Measurements from ENCODE around the gene SLC7A5. TPM values are rescaled to one million over a fixed set of nuclear protein-coding genes. Genes with fewer than 3 reads are reported as not detected.
"Not testable (repeated sequence)": the region's sequence is repeated elsewhere in the genome, so short reads cannot be mapped to it uniquely, and the experiment has no call there.

SLC7A5 gene
- polyA plus RNA-seq, 1 donor = 15.0 TPM

DNA sequence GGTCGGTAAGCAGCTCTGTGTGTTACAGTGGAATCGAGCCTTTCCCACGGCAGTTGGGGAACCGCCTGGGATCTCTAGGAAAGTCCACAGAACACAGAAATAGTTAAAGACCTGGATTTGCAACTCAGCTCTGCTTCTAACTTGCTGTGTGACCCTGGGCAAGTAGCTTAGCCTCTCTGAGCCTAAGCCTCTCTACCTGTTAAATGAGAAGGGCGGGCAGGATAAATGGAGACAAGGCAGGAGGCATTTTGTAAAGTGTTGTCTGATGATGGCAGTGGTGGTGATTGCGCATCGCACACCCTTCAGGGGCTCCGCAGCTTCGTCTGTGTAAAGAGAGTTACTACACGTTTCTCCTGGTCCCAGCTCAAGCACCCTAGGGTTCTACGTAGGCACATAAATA, 38.8 kb upstream of the SLC7A5 start:
- not testable (repeated sequence) for H3K27ac ChIP-seq (ENCODE audit: low read length); DNase-seq; H3K9me3 ChIP-seq (ENCODE audit: control insufficient read depth, low read depth, low read length); H3K27me3 ChIP-seq (ENCODE audit: control insufficient read depth, insufficient read depth, low read length); H3K4me1 ChIP-seq (ENCODE audit: control insufficient read depth, insufficient read depth, low read length); H3K36me3 ChIP-seq (ENCODE audit: control insufficient read depth, insufficient read depth, low read length); H3K4me3 ChIP-seq (ENCODE audit: low read length)
- no CpG with 5 or more reads among the region's 11 CpGs for WGBS (ENCODE audit: insufficient coverage, low lambda C conversion rate)

DNA sequence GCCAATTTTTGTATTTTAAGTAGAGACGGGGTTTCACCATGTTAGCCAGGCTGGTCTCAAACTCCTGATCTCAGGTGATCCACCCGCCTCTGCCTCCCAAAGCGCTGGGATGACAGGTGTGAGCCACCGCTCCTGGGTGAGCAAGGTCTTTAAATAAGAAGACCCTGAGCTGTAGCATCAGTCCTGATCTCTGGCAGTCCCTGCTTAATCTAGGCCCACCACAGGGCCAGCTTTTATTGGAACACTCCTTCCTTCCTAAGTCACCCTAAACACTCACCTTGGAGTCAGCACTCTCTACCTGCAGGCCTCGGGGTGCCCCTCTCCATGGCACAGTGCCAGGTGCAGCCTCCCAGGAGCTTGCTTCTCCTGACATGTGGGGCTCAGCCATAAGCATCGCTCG, 36.2 kb upstream of the SLC7A5 start:
- WGBS (ENCODE audit: insufficient coverage, low lambda C conversion rate) = no CpG with 5 or more reads among the region's 7 CpGs
- not testable (repeated sequence) for H3K27me3 ChIP-seq (ENCODE audit: control insufficient read depth, insufficient read depth, low read length); H3K9me3 ChIP-seq (ENCODE audit: control insufficient read depth, low read depth, low read length); H3K36me3 ChIP-seq (ENCODE audit: control insufficient read depth, insufficient read depth, low read length); H3K27ac ChIP-seq (ENCODE audit: low read length); H3K4me3 ChIP-seq (ENCODE audit: low read length); DNase-seq; H3K4me1 ChIP-seq (ENCODE audit: control insufficient read depth, insufficient read depth, low read length)

DNA sequence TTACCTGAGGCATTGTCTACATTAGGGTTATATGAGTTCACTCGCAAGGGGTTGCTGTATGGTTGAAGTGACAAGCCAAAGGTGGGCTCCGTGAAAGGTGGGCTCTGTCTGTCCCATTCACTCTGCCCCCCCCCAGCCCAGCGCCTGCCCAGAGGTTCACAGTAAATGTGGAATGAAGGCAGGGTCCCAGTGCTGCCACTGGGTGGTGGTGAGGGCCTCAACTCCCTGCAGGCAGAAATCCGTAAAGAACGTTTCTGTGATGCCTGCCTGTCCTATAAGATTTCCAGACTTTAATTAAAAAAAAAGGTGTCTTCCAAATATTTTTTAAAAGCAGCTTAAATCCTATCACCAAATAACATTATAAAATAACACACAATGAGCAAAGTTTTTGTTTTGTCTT, 35.7 kb upstream of the SLC7A5 start:
- not testable (repeated sequence) for H3K4me1 ChIP-seq (ENCODE audit: control insufficient read depth, insufficient read depth, low read length); H3K4me3 ChIP-seq (ENCODE audit: low read length); H3K27me3 ChIP-seq (ENCODE audit: control insufficient read depth, insufficient read depth, low read length); H3K9me3 ChIP-seq (ENCODE audit: control insufficient read depth, low read depth, low read length); DNase-seq; H3K36me3 ChIP-seq (ENCODE audit: control insufficient read depth, insufficient read depth, low read length); H3K27ac ChIP-seq (ENCODE audit: low read length)
- no CpG with 5 or more reads among the region's 5 CpGs for WGBS (ENCODE audit: insufficient coverage, low lambda C conversion rate)

- DNase-seq; H3K4me3 ChIP-seq (ENCODE audit: low read length); H3K9me3 ChIP-seq (ENCODE audit: control insufficient read depth, low read depth, low read length); H3K4me1 ChIP-seq (ENCODE audit: control insufficient read depth, insufficient read depth, low read length); H3K27me3 ChIP-seq (ENCODE audit: control insufficient read depth, insufficient read depth, low read length); H3K36me3 ChIP-seq (ENCODE audit: control insufficient read depth, insufficient read depth, low read length); H3K27ac ChIP-seq (ENCODE audit: low read length): not testable (repeated sequence)
- WGBS (ENCODE audit: insufficient coverage, low lambda C conversion rate) = no CpG with 5 or more reads among the region's 12 CpGs
Observed at GRCh38 chr16:87900489-87900888, 31.2 kb upstream of the SLC7A5 start.

DNA sequence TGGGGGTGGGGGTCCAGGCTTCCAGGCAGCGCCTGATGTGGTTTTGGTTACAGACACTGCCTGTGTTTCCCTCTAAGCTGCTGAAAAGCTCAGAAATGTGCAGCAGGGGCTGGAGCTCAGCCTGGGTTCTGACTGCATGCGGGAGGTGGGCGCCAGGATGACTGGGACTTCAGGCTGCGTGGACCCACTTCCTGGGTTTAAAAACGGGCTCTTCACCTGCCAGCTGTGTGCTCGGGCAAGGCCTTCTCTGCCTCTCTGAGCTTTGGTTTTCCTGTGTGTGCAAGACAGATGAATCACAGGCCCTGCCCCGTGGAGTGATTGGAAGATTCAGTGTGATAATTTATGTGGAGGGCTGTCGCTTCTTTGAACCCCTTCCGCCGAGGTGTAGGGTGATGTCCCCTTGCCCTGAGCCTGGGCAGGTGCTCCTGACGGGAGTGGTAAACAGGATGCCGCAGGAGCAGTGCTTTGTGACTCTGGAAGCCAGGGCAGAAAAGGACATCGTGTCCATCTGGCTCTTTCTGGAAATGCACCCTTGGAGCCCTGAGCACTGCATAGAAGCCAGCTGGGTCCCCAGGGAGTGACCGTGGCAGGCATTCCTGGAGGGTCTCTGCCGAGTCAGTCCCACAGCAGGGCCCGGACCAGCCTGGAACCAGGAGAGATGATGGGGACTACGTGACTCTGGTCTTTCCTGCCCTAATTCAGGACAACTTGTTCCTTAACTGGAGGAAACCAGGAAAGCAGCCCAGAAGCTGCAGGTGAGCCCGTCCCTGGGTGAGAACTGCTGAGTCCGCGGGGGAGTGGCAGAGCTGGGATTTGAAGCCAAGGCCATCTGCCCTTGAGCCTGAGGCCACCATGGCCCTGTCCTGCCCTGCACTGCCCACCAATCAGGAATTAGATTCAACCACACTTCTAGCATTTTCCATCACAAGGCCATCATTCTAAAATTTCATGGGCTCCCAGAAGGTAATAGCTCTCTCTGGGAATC, 28.5 kb upstream of the SLC7A5 start:
- H3K27me3 ChIP-seq (ENCODE audit: control insufficient read depth, insufficient read depth, low read length) = no peaks in the 10 kb centered on the region
- WGBS (ENCODE audit: insufficient coverage, low lambda C conversion rate) = no CpG with 5 or more reads among the region's 20 CpGs
- H3K4me3 ChIP-seq (ENCODE audit: low read length) = no peak overlapping the region
- H3K27ac ChIP-seq (ENCODE audit: low read length) = no peak overlapping the region
- no peaks in the 10 kb centered on the region for H3K36me3 ChIP-seq (ENCODE audit: control insufficient read depth, insufficient read depth, low read length)
- no peaks in the 10 kb centered on the region for H3K4me1 ChIP-seq (ENCODE audit: control insufficient read depth, insufficient read depth, low read length)
- no peaks in the 10 kb centered on the region for H3K9me3 ChIP-seq (ENCODE audit: control insufficient read depth, low read depth, low read length)
- no peak for DNase-seq

DNA sequence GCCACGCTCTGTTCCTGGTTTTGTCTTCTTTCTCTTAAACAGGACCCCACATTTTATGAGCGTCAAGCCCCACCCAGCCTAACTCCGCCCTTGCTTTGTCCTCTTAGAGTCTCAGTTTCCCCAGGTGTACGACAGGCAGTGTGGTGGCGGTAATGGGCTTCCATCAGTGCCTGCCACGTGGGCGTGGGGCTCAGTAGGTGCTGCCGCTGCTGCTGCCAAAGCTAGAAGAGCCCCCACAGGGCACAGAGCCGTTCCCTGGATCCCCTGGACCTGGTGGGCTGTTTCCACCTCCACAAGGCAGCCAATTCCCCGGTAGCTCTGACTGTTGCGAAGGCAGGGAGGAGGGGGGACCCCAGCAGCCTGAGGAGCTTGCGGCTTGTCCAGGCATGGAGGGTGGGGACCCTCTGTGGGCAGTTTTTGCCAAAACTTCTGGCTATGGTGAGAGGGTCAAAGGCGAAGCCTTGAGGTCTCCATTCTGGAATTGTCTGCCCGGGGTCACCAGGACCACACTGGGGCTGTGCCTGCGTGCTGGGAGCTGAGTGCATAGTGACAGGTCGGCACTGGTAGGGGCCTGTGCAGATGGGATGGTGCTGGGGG, 27.7 kb upstream of the SLC7A5 start:
- not testable (repeated sequence) for H3K4me3 ChIP-seq (ENCODE audit: low read length); H3K27ac ChIP-seq (ENCODE audit: low read length); H3K9me3 ChIP-seq (ENCODE audit: control insufficient read depth, low read depth, low read length); DNase-seq; H3K36me3 ChIP-seq (ENCODE audit: control insufficient read depth, insufficient read depth, low read length); H3K4me1 ChIP-seq (ENCODE audit: control insufficient read depth, insufficient read depth, low read length); H3K27me3 ChIP-seq (ENCODE audit: control insufficient read depth, insufficient read depth, low read length)
- no CpG with 5 or more reads among the region's 16 CpGs for WGBS (ENCODE audit: insufficient coverage, low lambda C conversion rate)

- H3K9me3 ChIP-seq (ENCODE audit: control insufficient read depth, low read depth, low read length); DNase-seq; H3K4me3 ChIP-seq (ENCODE audit: low read length); H3K4me1 ChIP-seq (ENCODE audit: control insufficient read depth, insufficient read depth, low read length); H3K27me3 ChIP-seq (ENCODE audit: control insufficient read depth, insufficient read depth, low read length); H3K27ac ChIP-seq (ENCODE audit: low read length); H3K36me3 ChIP-seq (ENCODE audit: control insufficient read depth, insufficient read depth, low read length): not testable (repeated sequence)
- 95% methylated on average over 4 of the region's 17 CpGs for WGBS (ENCODE audit: insufficient coverage, low lambda C conversion rate)
Observed at GRCh38 chr16:87896176-87896890, 27.0 kb upstream of the SLC7A5 start.

DNA sequence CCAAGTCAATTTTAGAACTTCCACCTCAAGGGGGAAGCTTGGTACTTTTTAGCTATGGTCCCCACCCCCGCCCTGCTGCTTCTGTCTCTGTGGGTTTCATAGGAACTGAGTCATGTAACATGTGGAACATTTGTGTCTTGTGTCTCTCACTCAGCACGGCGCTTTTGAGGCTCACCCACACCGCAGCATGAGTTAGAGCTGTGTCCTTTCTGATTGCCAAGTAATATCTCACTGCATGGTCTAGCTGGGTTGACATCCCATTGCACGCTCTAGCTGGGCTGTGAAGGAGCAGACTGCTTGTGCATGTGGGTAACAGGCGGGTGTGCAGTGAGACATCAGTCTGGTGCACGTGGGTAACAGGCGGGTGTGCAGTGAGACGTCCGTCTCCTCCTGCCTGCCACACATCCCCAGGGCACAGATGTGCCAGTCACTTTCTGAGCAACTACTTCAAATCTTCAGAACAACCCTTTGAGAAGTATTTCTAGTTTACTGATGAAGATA, 26.4 kb upstream of the SLC7A5 start:
- DNase-seq = no peak
- no CpG with 5 or more reads among the region's 10 CpGs for WGBS (ENCODE audit: insufficient coverage, low lambda C conversion rate)
- no peak overlapping the region for H3K27ac ChIP-seq (ENCODE audit: low read length)

GRCh38 chr16:87894005-87894404, 24.7 kb upstream of the SLC7A5 start:
- not testable (repeated sequence) for H3K9me3 ChIP-seq (ENCODE audit: control insufficient read depth, low read depth, low read length); H3K27me3 ChIP-seq (ENCODE audit: control insufficient read depth, insufficient read depth, low read length); H3K4me3 ChIP-seq (ENCODE audit: low read length); H3K4me1 ChIP-seq (ENCODE audit: control insufficient read depth, insufficient read depth, low read length); H3K27ac ChIP-seq (ENCODE audit: low read length); DNase-seq; H3K36me3 ChIP-seq (ENCODE audit: control insufficient read depth, insufficient read depth, low read length)
- no CpG with 5 or more reads among the region's 4 CpGs for whole genome bisulfite sequencing (ENCODE audit: insufficient coverage, low lambda C conversion rate)

More for the DNA sequence above, 26.4 kb upstream of the SLC7A5 start:
- no peak overlapping the region for H3K4me3 ChIP-seq (ENCODE audit: low read length)
- no peaks in the 10 kb centered on the region for H3K36me3 ChIP-seq (ENCODE audit: control insufficient read depth, insufficient read depth, low read length)
- no peaks in the 10 kb centered on the region for H3K4me1 ChIP-seq (ENCODE audit: control insufficient read depth, insufficient read depth, low read length)
- no peaks in the 10 kb centered on the region for H3K27me3 ChIP-seq (ENCODE audit: control insufficient read depth, insufficient read depth, low read length)
- H3K9me3 ChIP-seq (ENCODE audit: control insufficient read depth, low read depth, low read length) = no peaks in the 10 kb centered on the region

DNA sequence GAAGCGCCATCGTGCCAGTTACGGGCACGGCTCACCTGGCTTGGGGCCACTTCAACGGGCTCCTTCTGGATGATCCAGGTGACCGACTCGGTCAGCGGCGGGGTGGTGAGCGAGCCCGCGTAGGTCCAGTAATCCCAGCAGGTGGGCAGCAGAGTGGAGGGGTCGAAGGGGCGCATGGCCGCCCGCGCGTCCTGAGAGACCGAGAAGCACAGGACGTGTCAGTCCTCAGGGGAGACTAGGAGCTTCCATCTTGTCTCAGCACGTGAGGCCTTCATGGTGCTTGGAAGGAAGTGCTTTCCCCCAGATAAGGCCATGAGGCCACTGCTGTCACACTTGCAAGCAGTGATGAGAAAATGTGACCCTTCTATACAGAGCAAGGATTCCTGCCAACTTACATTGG, 22.5 kb upstream of the SLC7A5 start:
- Histone ChIP-seq H3K4me1 (ENCODE audit: control insufficient read depth, insufficient read depth, low read length) (no peaks in the 10 kb centered on the region), H3K36me3 (ENCODE audit: control insufficient read depth, insufficient read depth, low read length) (no peaks in the 10 kb centered on the region), H3K4me3 (ENCODE audit: low read length) (no peak overlapping the region), H3K27me3 (ENCODE audit: control insufficient read depth, insufficient read depth, low read length) (no peaks in the 10 kb centered on the region), H3K9me3 (ENCODE audit: control insufficient read depth, low read depth, low read length) (peaks cover 2% of the 10 kb centered on the region), H3K27ac (ENCODE audit: low read length) (no peak overlapping the region)
- no peak for DNase-seq
- no CpG with 5 or more reads among the region's 21 CpGs for WGBS (ENCODE audit: insufficient coverage, low lambda C conversion rate)

Data from large intestine (tissue), 3 donors.